ENCODE measurements around the gene ABCC11.
A peak's percentile ranks its signal among the peaks of the same experiment; 100 is the strongest.

DNA sequence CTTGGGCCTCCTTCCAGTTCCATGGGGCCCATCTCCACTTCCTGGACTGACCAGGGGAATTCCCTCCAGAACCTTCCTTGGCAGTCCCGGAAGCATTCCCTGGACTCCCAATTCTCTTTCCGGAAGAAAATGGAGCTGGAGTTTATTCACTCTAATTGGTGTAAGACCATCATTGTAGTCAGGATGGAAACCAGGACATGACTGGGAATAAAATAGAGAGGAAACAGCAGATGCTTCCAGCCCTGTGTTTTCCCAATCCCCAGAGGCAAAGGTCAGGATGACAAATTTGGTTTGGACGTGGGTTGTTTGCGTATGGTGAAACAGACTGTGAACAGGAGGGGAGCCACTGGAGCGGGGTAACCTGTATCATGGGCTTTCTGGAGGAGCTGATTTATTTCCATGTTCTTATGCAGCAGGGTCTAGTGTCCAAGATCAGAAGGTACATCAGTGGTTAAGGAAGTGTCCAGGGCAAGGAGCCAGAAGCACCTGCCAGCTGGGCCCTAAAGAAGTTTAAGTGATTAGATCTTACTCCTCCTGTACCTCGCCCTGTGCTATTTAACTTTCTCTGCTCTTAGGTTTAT, 11.7 kb downstream of the ABCC11 start:
- no peak; the same call in 1 of the 2 replicates for TF ChIP-seq KDM5A (IDR thresholded peaks at IDR 0.05; ENCODE audit: borderline replicate concordance, low read length)
- TF ChIP-seq, protein P1, sequence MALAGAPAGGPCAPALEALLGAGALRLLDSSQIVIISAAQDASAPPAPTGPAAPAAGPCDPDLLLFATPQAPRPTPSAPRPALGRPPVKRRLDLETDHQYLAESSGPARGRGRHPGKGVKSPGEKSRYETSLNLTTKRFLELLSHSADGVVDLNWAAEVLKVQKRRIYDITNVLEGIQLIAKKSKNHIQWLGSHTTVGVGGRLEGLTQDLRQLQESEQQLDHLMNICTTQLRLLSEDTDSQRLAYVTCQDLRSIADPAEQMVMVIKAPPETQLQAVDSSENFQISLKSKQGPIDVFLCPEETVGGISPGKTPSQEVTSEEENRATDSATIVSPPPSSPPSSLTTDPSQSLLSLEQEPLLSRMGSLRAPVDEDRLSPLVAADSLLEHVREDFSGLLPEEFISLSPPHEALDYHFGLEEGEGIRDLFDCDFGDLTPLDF (CRISPR knock-in tag; IDR thresholded peaks at IDR 0.05), result no peak
- TF ChIP-seq, protein P2, sequence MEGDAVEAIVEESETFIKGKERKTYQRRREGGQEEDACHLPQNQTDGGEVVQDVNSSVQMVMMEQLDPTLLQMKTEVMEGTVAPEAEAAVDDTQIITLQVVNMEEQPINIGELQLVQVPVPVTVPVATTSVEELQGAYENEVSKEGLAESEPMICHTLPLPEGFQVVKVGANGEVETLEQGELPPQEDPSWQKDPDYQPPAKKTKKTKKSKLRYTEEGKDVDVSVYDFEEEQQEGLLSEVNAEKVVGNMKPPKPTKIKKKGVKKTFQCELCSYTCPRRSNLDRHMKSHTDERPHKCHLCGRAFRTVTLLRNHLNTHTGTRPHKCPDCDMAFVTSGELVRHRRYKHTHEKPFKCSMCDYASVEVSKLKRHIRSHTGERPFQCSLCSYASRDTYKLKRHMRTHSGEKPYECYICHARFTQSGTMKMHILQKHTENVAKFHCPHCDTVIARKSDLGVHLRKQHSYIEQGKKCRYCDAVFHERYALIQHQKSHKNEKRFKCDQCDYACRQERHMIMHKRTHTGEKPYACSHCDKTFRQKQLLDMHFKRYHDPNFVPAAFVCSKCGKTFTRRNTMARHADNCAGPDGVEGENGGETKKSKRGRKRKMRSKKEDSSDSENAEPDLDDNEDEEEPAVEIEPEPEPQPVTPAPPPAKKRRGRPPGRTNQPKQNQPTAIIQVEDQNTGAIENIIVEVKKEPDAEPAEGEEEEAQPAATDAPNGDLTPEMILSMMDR (CRISPR knock-in tag; IDR thresholded peaks at IDR 0.05), result peak; percentile 35
- TF ChIP-seq, protein P3, sequence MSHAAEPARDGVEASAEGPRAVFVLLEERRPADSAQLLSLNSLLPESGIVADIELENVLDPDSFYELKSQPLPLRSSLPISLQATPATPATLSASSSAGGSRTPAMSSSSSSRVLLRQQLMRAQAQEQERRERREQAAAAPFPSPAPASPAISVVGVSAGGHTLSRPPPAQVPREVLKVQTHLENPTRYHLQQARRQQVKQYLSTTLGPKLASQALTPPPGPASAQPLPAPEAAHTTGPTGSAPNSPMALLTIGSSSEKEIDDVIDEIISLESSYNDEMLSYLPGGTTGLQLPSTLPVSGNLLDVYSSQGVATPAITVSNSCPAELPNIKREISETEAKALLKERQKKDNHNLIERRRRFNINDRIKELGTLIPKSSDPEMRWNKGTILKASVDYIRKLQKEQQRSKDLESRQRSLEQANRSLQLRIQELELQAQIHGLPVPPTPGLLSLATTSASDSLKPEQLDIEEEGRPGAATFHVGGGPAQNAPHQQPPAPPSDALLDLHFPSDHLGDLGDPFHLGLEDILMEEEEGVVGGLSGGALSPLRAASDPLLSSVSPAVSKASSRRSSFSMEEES (CRISPR knock-in tag; IDR thresholded peaks at IDR 0.05), result no peak
- no peak for TF ChIP-seq SOX5 (CRISPR knock-in tag; IDR thresholded peaks at IDR 0.05; ENCODE audit: borderline replicate concordance)
- TF ChIP-seq ZNF180 (CRISPR knock-in tag; IDR thresholded peaks at IDR 0.05; ENCODE audit: borderline replicate concordance, low read depth), result no peak
- TF ChIP-seq NFE2L2 (IDR thresholded peaks at IDR 0.05; ENCODE audit: low read length), result no peak
- no peak for TF ChIP-seq MAFK (conservative IDR thresholded peaks at IDR 0.05 in 1 of 2, IDR thresholded peaks at IDR 0.05 in 1 of 2; ENCODE audit: low read length in 2 of 2)
- no peak for TF ChIP-seq RAD51 (IDR thresholded peaks at IDR 0.05; ENCODE audit: borderline replicate concordance)
- TF ChIP-seq TAF1 (CRISPR knock-in tag; IDR thresholded peaks at IDR 0.05), result peak; percentile 50; the same call in 1 of the 2 replicates
- TF ChIP-seq, protein P4, sequence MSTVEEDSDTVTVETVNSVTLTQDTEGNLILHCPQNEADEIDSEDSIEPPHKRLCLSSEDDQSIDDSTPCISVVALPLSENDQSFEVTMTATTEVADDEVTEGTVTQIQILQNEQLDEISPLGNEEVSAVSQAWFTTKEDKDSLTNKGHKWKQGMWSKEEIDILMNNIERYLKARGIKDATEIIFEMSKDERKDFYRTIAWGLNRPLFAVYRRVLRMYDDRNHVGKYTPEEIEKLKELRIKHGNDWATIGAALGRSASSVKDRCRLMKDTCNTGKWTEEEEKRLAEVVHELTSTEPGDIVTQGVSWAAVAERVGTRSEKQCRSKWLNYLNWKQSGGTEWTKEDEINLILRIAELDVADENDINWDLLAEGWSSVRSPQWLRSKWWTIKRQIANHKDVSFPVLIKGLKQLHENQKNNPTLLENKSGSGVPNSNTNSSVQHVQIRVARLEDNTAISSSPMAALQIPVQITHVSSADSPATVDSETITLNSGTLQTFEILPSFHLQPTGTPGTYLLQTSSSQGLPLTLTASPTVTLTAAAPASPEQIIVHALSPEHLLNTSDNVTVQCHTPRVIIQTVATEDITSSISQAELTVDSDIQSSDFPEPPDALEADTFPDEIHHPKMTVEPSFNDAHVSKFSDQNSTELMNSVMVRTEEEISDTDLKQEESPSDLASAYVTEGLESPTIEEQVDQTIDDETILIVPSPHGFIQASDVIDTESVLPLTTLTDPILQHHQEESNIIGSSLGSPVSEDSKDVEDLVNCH (CRISPR knock-in tag; IDR thresholded peaks at IDR 0.05), result no peak

All from HepG2 (cell line).